OCI-LY3 (cell line): Measurements from ENCODE around the gene NEO1.

Experiments used
- H2AFZ ChIP-seq: fragments of 200-600, 300-600 bp; shearing (Covaris generic); 2 replicates; pipeline ENCODE4 v1.6.0; 2014; ENCODE audit warnings: antibody characterized with exemption, low read depth, low read length
- H3K27ac ChIP-seq: fragments of 200-600, 300-600 bp; sonication (generic); 2 replicates; pipeline ENCODE4 v1.5.1; 2014; ENCODE audit warnings: mild to moderate bottlenecking, low read length, moderate library complexity, mixed read lengths
- H3K27me3 ChIP-seq: fragments of 200-600, 300-600 bp; sonication (generic); 2 replicates; pipeline ENCODE4 v1.6.1; 2014; ENCODE audit warnings: low read depth, low read length, mixed read lengths
- H3K36me3 ChIP-seq: fragments of 200-600, 300-600 bp; sonication (generic); replicated peaks from 2 replicates; pipeline ENCODE3; 2014; ENCODE audit warnings: low read depth, low read length, mixed read lengths
- H3K4me1 ChIP-seq: fragments of 300-600, 200-600 bp; sonication (generic); 2 replicates; pipeline ENCODE4 v1.6.1; 2014; ENCODE audit warnings: low read length, mixed read lengths
- H3K4me2 ChIP-seq: fragments of 200-600, 300-600 bp; sonication (generic); 2 replicates; pipeline ENCODE4 v1.6.1; 2014; ENCODE audit warnings: low read length, mixed read lengths
- H3K4me3 ChIP-seq: fragments of 300-600, 200-600 bp; sonication (generic); 2 replicates; pipeline ENCODE4 v1.5.1; 2014; ENCODE audit warnings: antibody characterized with exemption, mild to moderate bottlenecking, low read length, moderate library complexity
- H3K79me2 ChIP-seq: fragments of 300-600, 200-600 bp; shearing (Covaris generic); 2 replicates; pipeline ENCODE4 v1.6.1; 2014; ENCODE audit warnings: mild to moderate bottlenecking, low read length, mixed read lengths
- H3K9ac ChIP-seq: fragments of 300-600, 200-600 bp; shearing (Covaris generic); 2 replicates; pipeline ENCODE4 v1.6.0; 2014; ENCODE audit warnings: mild to moderate bottlenecking, low read length, moderate library complexity
- H3K9me3 ChIP-seq: fragments of 200-600, 300-600 bp; shearing (Covaris generic); 2 replicates; pipeline ENCODE4 v1.6.1; 2014; ENCODE audit warnings: low read length, mixed read lengths; ENCODE audit not compliant: insufficient read depth
- H4K20me1 ChIP-seq: fragments of 200-600, 300-600 bp; sonication (generic); 2 replicates; pipeline ENCODE4 v1.6.1; 2016; ENCODE audit warnings: low read length, mixed read lengths; ENCODE audit not compliant: insufficient read depth
- EZH2phosphoT487 ChIP-seq: fragments of 200-600 bp; shearing (Covaris generic); IDR thresholded peaks from 2 replicates; pipeline ENCODE4 v1.6.1; 2018; ENCODE audit warnings: antibody characterized with exemption, mixed run types, low read depth
- TF ChIP-seq, protein P1 (sequence below): fragments of 200-600, 300-600 bp; sonication (generic); IDR thresholded peaks from 2 replicates; pipeline ENCODE4 v1.5.1; 2014; ENCODE audit warnings: antibody characterized with exemption, low read length, low read depth

Gene NEO1

DNA sequence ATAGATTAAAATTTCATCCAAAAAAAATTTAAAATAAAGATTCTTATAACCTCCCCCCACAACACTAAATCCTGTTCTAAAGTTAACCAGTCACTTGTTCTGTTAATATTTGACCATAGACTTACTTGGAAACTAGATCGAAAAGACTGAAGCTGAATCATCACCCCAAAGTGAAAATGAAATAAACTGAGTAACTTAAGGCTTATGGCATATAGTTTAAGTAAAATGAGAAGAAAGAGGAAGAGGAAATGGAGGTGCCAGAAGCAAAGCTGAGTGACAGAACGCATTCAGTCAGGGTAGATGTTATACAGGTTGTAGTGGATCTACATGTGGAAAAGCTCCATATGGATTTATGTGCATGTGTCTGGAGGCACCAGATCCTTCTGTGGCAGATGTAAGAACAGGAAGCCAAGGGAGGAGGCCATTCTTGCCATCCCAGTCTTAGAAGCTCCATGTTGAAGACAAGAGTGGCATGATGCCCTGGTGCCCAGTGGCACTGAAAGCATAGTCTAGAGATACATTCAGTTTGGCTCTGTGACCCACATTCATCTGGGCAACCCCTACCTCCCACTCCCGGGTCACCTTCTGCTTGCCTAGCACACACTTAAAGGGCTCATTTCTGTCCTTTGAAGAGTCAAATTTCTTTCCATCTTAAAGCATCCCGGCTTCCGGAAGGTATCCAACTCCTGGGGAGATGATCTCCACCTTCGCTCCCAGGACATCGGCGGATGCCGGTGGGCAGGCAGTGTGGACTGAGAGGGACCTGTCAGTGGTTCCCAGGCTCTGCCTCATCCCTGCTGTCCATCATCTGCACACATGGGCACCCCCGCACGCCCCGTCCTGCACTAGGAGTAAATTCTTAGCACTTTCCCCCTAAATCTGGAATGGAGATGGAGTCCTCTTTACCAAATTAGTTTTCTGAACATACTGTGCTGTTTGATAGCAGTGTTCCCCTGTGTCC is 90.8 kb downstream of the NEO1 start:
- H3K27ac ChIP-seq: peak overlapping the region; percentile 93

DNA sequence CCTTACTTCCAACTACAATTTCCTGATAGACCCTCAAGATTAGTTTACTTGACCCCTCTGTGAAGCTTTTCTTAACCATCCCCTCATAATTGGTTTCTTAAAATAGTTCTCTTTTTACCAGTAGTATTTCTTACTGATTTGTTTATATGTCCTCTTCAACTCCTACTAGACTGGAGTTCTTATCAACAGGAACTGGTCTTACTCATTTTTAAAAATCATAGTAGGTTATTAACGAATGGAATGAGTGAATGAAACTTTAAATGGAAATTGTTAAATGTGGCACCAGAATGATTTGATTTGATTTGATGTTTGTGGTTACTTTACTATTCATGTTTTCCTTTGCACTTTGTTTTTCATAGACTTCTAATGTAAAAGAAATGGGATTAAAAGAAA is 91.5 kb downstream of the NEO1 start:
- H3K27me3 ChIP-seq: no peaks in the 10 kb centered on the region
- H3K27ac ChIP-seq: peak overlapping the region; percentile 93

More for the DNA sequence above, 90.8 kb downstream of the NEO1 start:
- no peaks in the 10 kb centered on the region for H3K36me3 ChIP-seq
- peaks cover 36% of the 10 kb centered on the region for H3K4me1 ChIP-seq
- TF ChIP-seq, protein P1, sequence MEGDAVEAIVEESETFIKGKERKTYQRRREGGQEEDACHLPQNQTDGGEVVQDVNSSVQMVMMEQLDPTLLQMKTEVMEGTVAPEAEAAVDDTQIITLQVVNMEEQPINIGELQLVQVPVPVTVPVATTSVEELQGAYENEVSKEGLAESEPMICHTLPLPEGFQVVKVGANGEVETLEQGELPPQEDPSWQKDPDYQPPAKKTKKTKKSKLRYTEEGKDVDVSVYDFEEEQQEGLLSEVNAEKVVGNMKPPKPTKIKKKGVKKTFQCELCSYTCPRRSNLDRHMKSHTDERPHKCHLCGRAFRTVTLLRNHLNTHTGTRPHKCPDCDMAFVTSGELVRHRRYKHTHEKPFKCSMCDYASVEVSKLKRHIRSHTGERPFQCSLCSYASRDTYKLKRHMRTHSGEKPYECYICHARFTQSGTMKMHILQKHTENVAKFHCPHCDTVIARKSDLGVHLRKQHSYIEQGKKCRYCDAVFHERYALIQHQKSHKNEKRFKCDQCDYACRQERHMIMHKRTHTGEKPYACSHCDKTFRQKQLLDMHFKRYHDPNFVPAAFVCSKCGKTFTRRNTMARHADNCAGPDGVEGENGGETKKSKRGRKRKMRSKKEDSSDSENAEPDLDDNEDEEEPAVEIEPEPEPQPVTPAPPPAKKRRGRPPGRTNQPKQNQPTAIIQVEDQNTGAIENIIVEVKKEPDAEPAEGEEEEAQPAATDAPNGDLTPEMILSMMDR: no peak
- TF ChIP-seq EZH2phosphoT487: no peak
- no peaks in the 10 kb centered on the region for H3K27me3 ChIP-seq
- H2AFZ ChIP-seq: peak overlapping the region; percentile 94
- H3K9me3 ChIP-seq: no peaks in the 10 kb centered on the region
- H3K4me3 ChIP-seq: peak overlapping the region; percentile 61
- H4K20me1 ChIP-seq: no peaks in the 10 kb centered on the region
- no peaks in the 10 kb centered on the region for H3K79me2 ChIP-seq
- peak overlapping the region; percentile 60 for H3K9ac ChIP-seq
- peak overlapping the region; percentile 72 for H3K4me2 ChIP-seq

DNA sequence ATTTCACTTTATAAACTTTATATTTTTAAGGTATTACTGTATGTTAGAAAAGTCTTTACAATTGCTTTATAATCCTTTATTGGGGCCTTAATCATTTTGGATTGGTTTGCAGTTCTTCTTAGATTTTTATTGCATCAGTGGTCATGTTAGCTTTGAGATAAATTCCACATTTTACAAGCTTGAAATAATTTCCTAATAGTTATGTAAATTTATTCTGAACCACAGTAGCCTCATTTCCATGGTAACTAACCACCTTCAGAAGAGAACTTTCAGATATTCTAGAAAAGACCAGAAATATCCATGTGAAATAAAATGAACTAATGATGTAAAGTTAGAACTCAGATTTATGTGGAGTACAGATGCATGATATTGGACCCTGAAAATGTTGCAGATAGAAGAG is 94.2 kb downstream of the NEO1 start:
- H3K9ac ChIP-seq: no peak overlapping the region
- no peaks in the 10 kb centered on the region for H3K79me2 ChIP-seq
- no peaks in the 10 kb centered on the region for H3K27me3 ChIP-seq
- no peak overlapping the region for H3K27ac ChIP-seq
- H3K4me3 ChIP-seq: no peak overlapping the region
- H2AFZ ChIP-seq: no peak overlapping the region
- no peak overlapping the region for H3K4me2 ChIP-seq
- no peaks in the 10 kb centered on the region for H4K20me1 ChIP-seq
- H3K9me3 ChIP-seq: peaks cover 6% of the 10 kb centered on the region; the same call in 1 of the 2 replicates
- H3K4me1 ChIP-seq: peaks cover 30% of the 10 kb centered on the region
- TF ChIP-seq, protein P1: no peak
- H3K36me3 ChIP-seq: no peaks in the 10 kb centered on the region

More for the DNA sequence above, 91.5 kb downstream of the NEO1 start:
- H3K9ac ChIP-seq: peak overlapping the region; percentile 60; the same call in 1 of the 2 replicates
- no peaks in the 10 kb centered on the region for H3K9me3 ChIP-seq
- H4K20me1 ChIP-seq: no peaks in the 10 kb centered on the region
- 0 out of 2 replicates have a peak overlapping the region, but pooled peaks have one; percentile 61 for H3K4me3 ChIP-seq
- TF ChIP-seq, protein P1: no peak
- no peak for TF ChIP-seq EZH2phosphoT487
- peaks cover 36% of the 10 kb centered on the region for H3K4me1 ChIP-seq
- no peaks in the 10 kb centered on the region for H3K79me2 ChIP-seq
- H3K36me3 ChIP-seq: no peaks in the 10 kb centered on the region
- H2AFZ ChIP-seq: no peak overlapping the region
- H3K4me2 ChIP-seq: peak overlapping the region; percentile 72

DNA sequence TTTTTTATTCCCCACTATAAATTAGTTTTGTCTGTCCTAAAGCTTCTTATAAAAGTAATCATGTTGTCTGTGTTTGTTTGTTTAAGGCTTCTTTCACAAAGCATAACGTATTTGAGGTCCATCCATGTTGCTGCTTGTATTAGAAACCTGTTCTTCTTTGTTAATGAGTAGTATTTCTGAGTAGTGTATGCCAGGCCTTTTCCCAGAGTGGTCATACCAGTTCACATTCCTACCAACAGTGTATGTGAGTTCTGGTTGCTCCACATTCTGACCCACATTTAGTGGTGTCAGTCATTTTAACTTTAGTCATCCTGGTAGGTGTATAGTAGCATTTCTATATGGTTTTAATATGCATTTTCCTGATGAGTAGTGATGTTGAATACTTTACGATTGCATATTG is 98.6 kb downstream of the NEO1 start:
- H2AFZ ChIP-seq: no peak overlapping the region
- peaks cover 30% of the 10 kb centered on the region for H3K9me3 ChIP-seq
- H3K27ac ChIP-seq: no peak overlapping the region
- no peak overlapping the region for H3K4me2 ChIP-seq
- no peaks in the 10 kb centered on the region for H4K20me1 ChIP-seq
- TF ChIP-seq, protein P1: no peak
- TF ChIP-seq EZH2phosphoT487: no peak
- no peaks in the 10 kb centered on the region for H3K79me2 ChIP-seq
- H3K9ac ChIP-seq: no peak overlapping the region
- H3K36me3 ChIP-seq: no peaks in the 10 kb centered on the region
- no peak overlapping the region for H3K4me3 ChIP-seq
- H3K4me1 ChIP-seq: no peaks in the 10 kb centered on the region
- H3K27me3 ChIP-seq: no peaks in the 10 kb centered on the region
